ENCODE results near the gene TMEFF1.
"Not testable (repeated sequence)": the region's sequence is repeated elsewhere in the genome, so short reads cannot be mapped to it uniquely, and the experiment has no call there.

The TMEFF1 gene

GRCh38 chr9:100486479-100487176 is 13.7 kb downstream of the TMEFF1 start:
- FAIRE-seq (no peak), DNase-seq (ENCODE audit: insufficient read length, low spot score) (no peak)

- no peak for FAIRE-seq
- DNase-seq (ENCODE audit: insufficient read length, low spot score): no peak
Observed at GRCh38 chr9:100488177-100488576, 15.2 kb downstream of the TMEFF1 start.

DNA sequence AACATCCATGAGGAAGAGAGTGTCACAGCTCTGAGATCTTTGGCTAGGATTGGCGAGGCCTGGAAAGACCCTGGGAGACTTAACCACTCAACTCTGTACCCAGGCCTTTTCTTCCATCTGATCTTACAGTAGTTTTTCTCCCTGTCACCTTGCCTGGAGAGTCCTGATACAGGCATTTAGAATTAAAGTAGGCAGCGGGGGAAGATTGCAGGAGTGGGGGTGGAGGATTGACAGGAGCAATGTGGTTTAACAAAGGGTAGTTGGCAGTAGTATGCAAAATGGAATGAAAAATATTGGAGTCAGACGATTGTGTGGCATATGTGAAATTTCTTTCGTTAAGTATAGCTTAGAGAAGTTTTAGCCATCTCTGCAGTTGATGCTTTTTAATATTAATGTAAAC is 16.9 kb downstream of the TMEFF1 start:
- DNase-seq (ENCODE audit: insufficient read length, low spot score): no peak
- FAIRE-seq: no peak

GRCh38 chr9:100492952-100493351 is 20.0 kb downstream of the TMEFF1 start:
- FAIRE-seq (no peak), DNase-seq (ENCODE audit: insufficient read length, low spot score) (no peak)

- FAIRE-seq (no peak), DNase-seq (ENCODE audit: insufficient read length, low spot score) (no peak)
Observed at GRCh38 chr9:100498592-100498991, 25.6 kb downstream of the TMEFF1 start.

DNA sequence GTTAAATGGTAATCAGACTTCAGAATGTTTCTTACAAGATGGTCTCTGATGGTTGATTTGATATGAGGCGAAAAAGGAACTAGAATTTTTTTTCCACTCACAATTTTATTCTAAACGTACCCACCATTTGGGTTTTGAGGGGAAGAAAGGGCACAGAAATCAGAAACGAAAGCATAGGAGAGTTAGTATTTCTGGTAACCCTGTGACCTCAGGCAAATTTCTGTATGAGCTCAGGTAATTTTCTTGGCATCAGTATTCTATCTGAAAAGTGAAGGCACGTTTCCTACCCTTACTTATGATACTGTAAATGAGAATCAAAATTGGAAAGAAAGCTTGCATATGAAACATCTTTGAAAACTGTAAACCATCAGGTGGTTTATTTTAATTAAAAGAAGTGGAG is 26.5 kb downstream of the TMEFF1 start:
- FAIRE-seq (no peak), DNase-seq (ENCODE audit: insufficient read length, low spot score) (no peak)

DNA sequence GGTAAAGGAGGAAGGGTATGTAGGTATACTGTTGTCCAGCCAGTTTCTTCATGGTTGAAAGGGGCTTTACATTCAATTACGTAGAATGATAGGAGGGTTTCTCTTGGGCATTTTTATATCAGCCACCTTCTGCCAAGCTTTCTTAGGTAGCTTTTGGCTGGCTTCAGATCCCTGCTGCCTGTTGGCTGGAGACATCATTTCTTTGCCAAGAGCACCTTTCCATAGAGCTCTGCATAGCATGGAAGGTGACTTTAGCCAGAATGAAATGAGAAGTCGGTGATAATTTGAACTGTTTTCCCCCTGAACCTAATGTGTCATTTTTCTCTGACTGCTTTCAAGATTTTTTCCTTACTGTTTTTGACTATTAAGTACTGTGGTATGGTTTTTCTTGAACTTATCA is 26.9 kb downstream of the TMEFF1 start:
- FAIRE-seq (no peak), DNase-seq (ENCODE audit: insufficient read length, low spot score) (no peak)

GRCh38 chr9:100505564-100506159 is 32.7 kb downstream of the TMEFF1 start:
- peak; percentile 12 for DNase-seq (ENCODE audit: insufficient read length, low spot score)
- peak; percentile 55 for FAIRE-seq

- not testable (repeated sequence) for DNase-seq (ENCODE audit: insufficient read length, low spot score); FAIRE-seq
Observed at GRCh38 chr9:100507350-100507749, 34.4 kb downstream of the TMEFF1 start.

GRCh38 chr9:100511205-100511604 is 38.3 kb downstream of the TMEFF1 start:
- no peak for FAIRE-seq
- DNase-seq (ENCODE audit: insufficient read length, low spot score): no peak

- no peak for FAIRE-seq
- no peak for DNase-seq (ENCODE audit: insufficient read length, low spot score)
Observed at GRCh38 chr9:100515578-100516494, 42.9 kb downstream of the TMEFF1 start.

DNA sequence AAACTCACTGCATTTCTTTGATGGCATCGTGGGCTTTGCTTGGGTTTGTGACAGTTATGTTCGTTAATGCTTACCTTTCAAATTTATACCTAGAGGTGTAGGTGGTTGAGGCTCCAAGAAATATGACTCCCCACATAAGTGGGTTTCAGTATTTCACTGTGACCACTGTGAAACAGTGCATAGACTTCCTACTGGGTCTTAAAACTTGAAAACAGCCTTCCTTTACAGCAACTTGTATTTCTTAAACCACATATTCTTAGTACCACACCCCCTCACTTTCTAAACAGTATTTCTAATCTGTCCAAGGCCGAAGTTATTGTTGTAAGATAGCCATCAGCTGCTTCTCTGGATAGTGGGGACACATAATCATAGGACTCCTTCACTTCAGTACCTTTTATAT is 48.3 kb downstream of the TMEFF1 start:
- no peak for FAIRE-seq

GRCh38 chr9:100525563-100525962 is 52.6 kb downstream of the TMEFF1 start:
- FAIRE-seq: no peak
- DNase-seq (ENCODE audit: insufficient read length, low spot score): no peak

More for the DNA sequence above, 48.3 kb downstream of the TMEFF1 start:
- no peak for DNase-seq (ENCODE audit: insufficient read length, low spot score)

GRCh38 chr9:100527180-100527794 is 54.3 kb downstream of the TMEFF1 start:
- DNase-seq (ENCODE audit: insufficient read length, low spot score); FAIRE-seq: not testable (repeated sequence)

- DNase-seq (ENCODE audit: insufficient read length, low spot score) (no peak), FAIRE-seq (no peak)
Observed at GRCh38 chr9:100534401-100534800, 61.5 kb downstream of the TMEFF1 start.

DNA sequence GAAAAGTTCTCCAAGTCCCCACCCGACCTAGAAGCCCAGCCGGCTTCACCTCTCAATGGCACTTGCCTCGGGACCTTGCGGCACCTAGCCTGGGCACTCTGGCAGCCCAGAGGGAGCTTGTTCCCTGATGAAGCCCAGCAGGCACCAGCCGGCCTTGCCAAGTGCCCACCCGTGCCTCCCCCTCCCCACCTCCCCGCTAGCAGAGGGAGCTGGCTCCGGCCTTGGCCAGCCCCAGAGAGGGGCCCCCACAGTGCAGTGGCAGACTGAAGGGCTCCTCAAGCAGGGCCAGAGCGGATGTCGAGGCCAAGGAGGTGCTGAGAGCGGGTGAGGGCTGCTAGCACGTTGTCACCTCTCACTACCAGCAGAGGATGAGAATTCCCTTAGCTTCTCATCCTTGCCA is 67.4 kb downstream of the TMEFF1 start:
- no peak for DNase-seq (ENCODE audit: insufficient read length, low spot score)
- no peak for FAIRE-seq

- FAIRE-seq: no peak
- DNase-seq (ENCODE audit: insufficient read length, low spot score): no peak
Observed at GRCh38 chr9:100549048-100549447, 76.1 kb downstream of the TMEFF1 start.

DNA sequence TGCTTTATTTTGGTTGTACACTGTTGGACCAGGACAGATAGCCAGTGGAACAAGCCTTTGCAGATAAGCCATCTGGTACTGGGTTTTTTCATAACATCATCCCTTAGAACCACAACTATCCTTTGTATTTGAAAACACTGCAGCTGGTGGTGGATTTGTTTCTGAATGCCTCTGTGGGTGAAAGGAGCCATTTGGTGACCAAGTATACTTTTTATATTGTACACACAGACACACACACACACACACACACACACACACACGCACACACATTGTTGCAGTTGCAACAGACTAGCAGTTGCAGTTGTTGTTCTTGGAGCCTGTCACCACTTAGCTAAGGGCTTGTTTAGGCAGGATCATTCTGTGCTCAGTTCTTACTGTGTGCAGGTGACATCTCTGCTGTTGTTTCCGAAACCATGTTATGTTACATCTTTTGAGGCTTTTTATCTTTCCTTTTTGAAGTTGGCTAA is 82.0 kb downstream of the TMEFF1 start:
- FAIRE-seq (no peak), DNase-seq (ENCODE audit: insufficient read length, low spot score) (no peak)

- FAIRE-seq: no peak
- DNase-seq (ENCODE audit: insufficient read length, low spot score): no peak
Observed at GRCh38 chr9:100555471-100555870, 82.5 kb downstream of the TMEFF1 start.

- DNase-seq (ENCODE audit: insufficient read length, low spot score): no peak
- FAIRE-seq: no peak
Observed at GRCh38 chr9:100557053-100557452, 84.1 kb downstream of the TMEFF1 start.

GRCh38 chr9:100561256-100561655 is 88.3 kb downstream of the TMEFF1 start:
- FAIRE-seq: no peak
- no peak for DNase-seq (ENCODE audit: insufficient read length, low spot score)

Measured in GM19239 (cell line).